K562 (cell line): ENCODE results near the gene NEDD8. TPM values are rescaled to one million over a fixed set of nuclear protein-coding genes. Genes with fewer than 3 reads are reported as not detected.

Experiments used
- ATAC-seq: fragments of 200-7000 bp; cut with Tn5 transposase; 3 replicates; pipeline ENCODE4 v1.9.1; 2020; ENCODE audit warnings: moderate library complexity
- BruUV-seq: library from RNA; stranded (reverse); fragments of 400-500 nt; replicated peaks from 2 replicates; lab custom pipeline; 2021; lab: Mats Ljungman, UMichigan
- CTCF ChIA-PET: fragments of 300-600 bp; formaldehyde crosslinking; extraction: SDS; loops from one replicate; lab custom pipeline; 2021; ENCODE audit warnings: low intra/inter-chr PET ratio; lab: Yijun Ruan, JAX
- POLR2A ChIA-PET: fragments of 300-600, 350-650 bp; sonication (Branson Sonifier 250); formaldehyde crosslinking; extraction: SDS; loops from one replicate; lab custom pipeline; 2021; ENCODE audit warnings: antibody characterized with exemption, inconsistent platforms; lab: Yijun Ruan, JAX
- DNase-seq, 4 experiments: peaks; one replicate each; pipeline versions ENCODE4 v3.0.0 to v3.0.0-alpha.2; 2011 to 2018; ENCODE audit warnings: low spot score in 3 of 4, mixed read lengths in 3 of 4; ENCODE audit errors: extremely low read depth in 1 of 4
- FAIRE-seq: peaks from 2 replicates; lab custom pipeline; 2011; peaks lifted over from hg19 to GRCh38; lab: Jason Lieb, UNC
- H2AFZ ChIP-seq: 2 replicates; pipeline ENCODE4 v1.6.0; 2011; ENCODE audit warnings: low read depth, low read length, control low read depth, inconsistent platforms
- H3K27ac ChIP-seq: fragments of 200-600 bp; 3 replicates; pipeline ENCODE4 v1.8.0; 2011; ENCODE audit warnings: low read depth, mild to moderate bottlenecking, control low read depth, inconsistent platforms, low read length, moderate library complexity, mixed read lengths; ENCODE audit errors: extremely low read depth
- H3K27me3 ChIP-seq, 2 experiments: fragments of 300-600 bp in 1 of 2; 2 replicates in 1 of 2; 3 replicates in 1 of 2; pipeline versions ENCODE4 v1.6.0 to v1.8.0; 2011; ENCODE audit warnings: inconsistent platforms in 2 of 2, low read length in 2 of 2, mild to moderate bottlenecking in 1 of 2, mixed read lengths in 1 of 2, moderate library complexity in 1 of 2; ENCODE audit not compliant: control insufficient read depth in 2 of 2, insufficient read depth in 2 of 2
- H3K36me3 ChIP-seq: fragments of 300-600 bp; 3 replicates; pipeline ENCODE4 v1.8.0; 2011; ENCODE audit warnings: mild to moderate bottlenecking, low read length, inconsistent platforms; ENCODE audit not compliant: control insufficient read depth, insufficient read depth
- H3K4me1 ChIP-seq, 2 experiments: fragments of 200-600 bp in 1 of 2; replicated peaks in 1 of 2; 2 replicates in 1 of 2; 3 replicates in 1 of 2; pipeline versions ENCODE4 v1.5.1 to v1.8.0; 2011; ENCODE audit warnings: inconsistent platforms in 2 of 2, low read length in 2 of 2, mild to moderate bottlenecking in 1 of 2, mixed read lengths in 1 of 2, moderate library complexity in 1 of 2; ENCODE audit not compliant: control insufficient read depth in 2 of 2, insufficient read depth in 2 of 2
- H3K4me2 ChIP-seq: 2 replicates; pipeline ENCODE4 v1.6.1; 2011; ENCODE audit warnings: low read length, control low read depth, inconsistent platforms, mixed read lengths; ENCODE audit not compliant: insufficient read depth
- H3K4me3 ChIP-seq: fragments of 200-600 bp; sonication (generic), shearing (Covaris generic); 2 replicates; pipeline ENCODE4 v1.5.1; 2016; ENCODE audit warnings: control low read depth, inconsistent platforms
- H3K79me2 ChIP-seq: fragments of 200-600 bp; 3 replicates; pipeline ENCODE4 v1.8.0; 2011; ENCODE audit warnings: low read length, inconsistent platforms; ENCODE audit not compliant: control insufficient read depth, insufficient read depth
- H3K9ac ChIP-seq, 2 experiments: 2 replicates each; pipeline versions ENCODE4 v1.6.0 to v1.6.1; 2011; ENCODE audit warnings: low read depth in 2 of 2, low read length in 2 of 2, control low read depth in 1 of 2, inconsistent platforms in 1 of 2, mild to moderate bottlenecking in 1 of 2, mixed read lengths in 1 of 2; ENCODE audit not compliant: insufficient read depth in 1 of 2
- H3K9me1 ChIP-seq: one replicate; pipeline ENCODE4 v1.6.0; 2011; ENCODE audit warnings: inconsistent platforms, mild to moderate bottlenecking, low read length, moderate library complexity; ENCODE audit not compliant: control insufficient read depth, insufficient read depth
- H3K9me3 ChIP-seq: replicated peaks from 2 replicates; pipeline ENCODE4 v1.5.1; 2011; ENCODE audit warnings: low read depth, low read length, inconsistent platforms; ENCODE audit not compliant: control insufficient read depth, insufficient read depth
- H4K20me1 ChIP-seq: replicated peaks from 2 replicates; pipeline ENCODE4 v1.6.1; 2011; ENCODE audit warnings: low read length, inconsistent platforms, mixed read lengths; ENCODE audit not compliant: control insufficient read depth, insufficient read depth
- POLR2G ChIP-seq: fragments of 200-400 bp; formaldehyde crosslinking; IDR thresholded peaks from 2 replicates; pipeline ENCODE4 v1.6.1; 2017; ENCODE audit warnings: low read depth, mild to moderate bottlenecking, antibody characterized with exemption, low read length, moderate library complexity
- RB1 ChIP-seq: fragments of 450-650 bp; IDR thresholded peaks from 2 replicates; pipeline ENCODE4 v1.6.1; 2017; ENCODE audit warnings: low read depth, mild to moderate bottlenecking
- RBFOX2 ChIP-seq: fragments of 200-400 bp; formaldehyde crosslinking; IDR thresholded peaks from 2 replicates; pipeline ENCODE4 v1.6.1; 2017; ENCODE audit warnings: low read depth, mild to moderate bottlenecking, low read length, moderate library complexity
- ZNF384 ChIP-seq: IDR thresholded peaks from 2 replicates; pipeline ENCODE4 v1.6.1; 2012; ENCODE audit warnings: low read depth, low read length, improper control_type of control experiment
- WGBS: fragments of 100-300 bp; shearing (Covaris generic); methylation state at CpG from one replicate; pipeline ENCODE4 v1.1.6; 2016; ENCODE audit warnings: low coverage, mixed read lengths; ENCODE audit not compliant: insufficient coverage; ENCODE audit errors: missing lambda C conversion rate; 5-methylcytosine and 5-hydroxymethylcytosine counted together
- in situ Hi-C: fragments of 300-500 bp; cut with MboI; formaldehyde crosslinking; loops from 4 replicates; pipeline ENCODE4 v1.15.0; 2018; ENCODE audit warnings: inconsistent platforms, mixed read lengths
- intact Hi-C: fragments of 100-400 bp; cut with micrococcal nuclease; formaldehyde crosslinking; loops from 2 replicates; pipeline ENCODE4 v1.14.2; 2022
- polyA plus RNA-seq, 8 experiments: library from polyadenylated mRNA; depleted of rRNA in 4 of 8; stranded (reverse) in 5 of 8; unstranded in 3 of 8; fragments of >200 nt; fragmentation: Nextera tagmentation in 2 of 8; fragmentation: Illumina TruSeq in 1 of 8; extraction: Ambion mirVana in 2 of 8; extraction: Trizol in 1 of 8; gene quantifications; 2 replicates each; pipeline versions ENCODE4 v1.2.1 to v1.2.3, GENCODE V29; 2011 to 2014; ENCODE audit warnings: inconsistent platforms in 1 of 8, missing spikeins in 1 of 8
- total RNA-seq, 7 experiments: library from RNA; depleted of rRNA in 6 of 7; stranded (reverse); fragments of >200 nt in 6 of 7; fragmentation: Illumina TruSeq in 2 of 7; extraction: Trizol in 2 of 7; gene quantifications; 2 replicates each; pipeline versions ENCODE4 v1.2.1 to v1.2.3, GENCODE V29; 2011 to 2021; ENCODE audit warnings: low replicate concordance in 1 of 7
- TF ChIP-seq, protein P1 (sequence below): fragments of 450-650 bp; formaldehyde crosslinking; IDR thresholded peaks from 2 replicates; pipeline ENCODE4 v1.4.0; 2020; ENCODE audit warnings: mild to moderate bottlenecking, moderate library complexity

The NEDD8 gene
- total and polyA plus RNA-seq, 9 of the 15 experiments (the other 6 are each of a cell fraction or from before 2014, with no cell fraction given): 142 to 691 (median 260) TPM

DNA sequence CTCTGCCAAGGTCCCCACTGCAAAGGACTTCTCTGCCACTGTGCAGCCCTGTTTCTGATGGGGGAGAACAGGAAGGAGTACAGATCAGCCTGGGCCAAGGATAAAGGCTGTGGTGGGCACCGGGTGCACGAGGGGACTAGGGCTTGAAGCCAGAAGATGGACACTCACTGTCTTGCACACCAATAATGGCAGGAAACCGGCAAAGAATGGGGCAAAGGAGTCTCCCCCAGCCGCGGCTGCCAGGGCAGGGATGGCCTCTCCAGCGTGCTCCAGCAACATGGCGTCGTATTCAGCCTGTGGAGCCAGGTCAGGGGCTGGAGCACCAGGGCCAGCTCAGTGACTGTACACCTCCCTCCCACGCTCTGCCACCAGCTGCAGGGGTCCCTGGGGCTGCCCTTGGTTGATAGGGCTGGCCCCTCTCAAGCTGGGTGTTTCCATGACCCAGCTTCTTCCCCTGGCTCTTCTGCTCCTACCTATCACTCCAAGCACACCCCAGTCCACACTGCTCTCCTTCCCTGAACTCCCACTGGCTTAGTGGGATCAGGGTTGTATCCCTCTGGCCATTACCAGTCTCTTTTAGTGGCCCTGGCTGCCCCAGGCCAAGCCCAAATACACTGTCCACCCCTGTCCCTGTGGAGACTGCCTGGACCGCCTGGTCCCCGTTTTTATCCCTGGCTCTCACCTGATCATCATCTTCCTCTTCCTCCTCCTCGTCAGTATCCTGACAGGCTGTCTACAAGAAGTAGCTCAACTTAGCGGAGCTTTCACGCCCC is 49.9 kb downstream of the NEDD8 start:
- TF ChIP-seq RBFOX2 (peak; percentile 48), RB1 (no peak), POLR2G (peak; percentile 3; the same call in 1 of the 2 replicates), ZNF384 (no peak)
- TF ChIP-seq, protein P1, sequence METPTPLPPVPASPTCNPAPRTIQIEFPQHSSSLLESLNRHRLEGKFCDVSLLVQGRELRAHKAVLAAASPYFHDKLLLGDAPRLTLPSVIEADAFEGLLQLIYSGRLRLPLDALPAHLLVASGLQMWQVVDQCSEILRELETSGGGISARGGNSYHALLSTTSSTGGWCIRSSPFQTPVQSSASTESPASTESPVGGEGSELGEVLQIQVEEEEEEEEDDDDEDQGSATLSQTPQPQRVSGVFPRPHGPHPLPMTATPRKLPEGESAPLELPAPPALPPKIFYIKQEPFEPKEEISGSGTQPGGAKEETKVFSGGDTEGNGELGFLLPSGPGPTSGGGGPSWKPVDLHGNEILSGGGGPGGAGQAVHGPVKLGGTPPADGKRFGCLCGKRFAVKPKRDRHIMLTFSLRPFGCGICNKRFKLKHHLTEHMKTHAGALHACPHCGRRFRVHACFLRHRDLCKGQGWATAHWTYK (CRISPR knock-in tag): no peak
- intact Hi-C loops: no loop called here
- 86% methylated on average over 9 of the region's 14 CpGs for WGBS
- H4K20me1 ChIP-seq: no peaks in the 10 kb centered on the region
- no TSS peak for BruUV-seq
- no peaks in the 10 kb centered on the region for H3K9me1 ChIP-seq
- POLR2A ChIA-PET: no interaction called here
- H2AFZ ChIP-seq: no peak overlapping the region
- CTCF ChIA-PET: no interaction called here
- H3K79me2 ChIP-seq: peaks cover 4% of the 10 kb centered on the region
- no peaks in the 10 kb centered on the region for H3K9me3 ChIP-seq
- no peak overlapping the region for H3K27ac ChIP-seq
- peaks cover 0 to 4% of the 10 kb centered on the region in 2 experiments; a peak in 2 of 5 replicates for H3K4me1 ChIP-seq
- no peak for ATAC-seq
- H3K4me2 ChIP-seq: no peak overlapping the region
- no peak for DNase-seq
- FAIRE-seq: no peak
- H3K9ac ChIP-seq: no peak overlapping the region
- H3K4me3 ChIP-seq: no peak overlapping the region
- in situ Hi-C loops: no loop called here
- H3K27me3 ChIP-seq: no peaks in the 10 kb centered on the region
- H3K36me3 ChIP-seq: peaks cover 86% of the 10 kb centered on the region; the same call in 2 of the 3 replicates
